NCI-H1436 (cell line): ENCODE results near the gene BHLHE23.

Experiments
- DNase-seq: peaks from one replicate; lab custom pipeline; 2025; lab: John Stamatoyannopoulos, UW

Gene BHLHE23

GRCh38 chr20:62960446-62961309, 46.1 kb downstream of the BHLHE23 start:
- DNase-seq: peak; percentile 52

DNA sequence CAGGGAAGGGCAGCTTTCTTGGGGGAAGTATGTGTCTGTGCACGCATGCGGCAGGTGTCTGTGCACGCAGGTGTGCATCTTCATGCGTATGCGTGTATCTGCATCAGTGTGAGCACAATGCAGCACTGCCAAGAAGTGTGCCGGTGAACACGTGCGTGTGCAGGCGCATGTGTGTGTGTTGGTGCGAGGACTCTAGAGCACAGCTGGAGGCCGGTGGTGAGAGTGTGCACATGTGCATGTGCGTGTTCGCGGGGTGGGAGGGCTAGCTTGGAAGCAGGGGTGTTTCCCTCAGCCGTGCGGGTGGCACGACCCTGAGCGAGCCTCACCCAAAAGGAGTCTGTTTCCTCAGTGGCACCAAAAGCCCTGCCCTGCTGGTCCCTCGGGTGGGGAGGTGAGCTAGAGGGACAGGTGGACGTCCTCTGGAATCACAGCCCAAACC, 46.7 kb downstream of the BHLHE23 start:
- DNase-seq: no peak

- DNase-seq: no peak
Measured at GRCh38 chr20:62959101-62959971, 47.4 kb downstream of the BHLHE23 start.

DNA sequence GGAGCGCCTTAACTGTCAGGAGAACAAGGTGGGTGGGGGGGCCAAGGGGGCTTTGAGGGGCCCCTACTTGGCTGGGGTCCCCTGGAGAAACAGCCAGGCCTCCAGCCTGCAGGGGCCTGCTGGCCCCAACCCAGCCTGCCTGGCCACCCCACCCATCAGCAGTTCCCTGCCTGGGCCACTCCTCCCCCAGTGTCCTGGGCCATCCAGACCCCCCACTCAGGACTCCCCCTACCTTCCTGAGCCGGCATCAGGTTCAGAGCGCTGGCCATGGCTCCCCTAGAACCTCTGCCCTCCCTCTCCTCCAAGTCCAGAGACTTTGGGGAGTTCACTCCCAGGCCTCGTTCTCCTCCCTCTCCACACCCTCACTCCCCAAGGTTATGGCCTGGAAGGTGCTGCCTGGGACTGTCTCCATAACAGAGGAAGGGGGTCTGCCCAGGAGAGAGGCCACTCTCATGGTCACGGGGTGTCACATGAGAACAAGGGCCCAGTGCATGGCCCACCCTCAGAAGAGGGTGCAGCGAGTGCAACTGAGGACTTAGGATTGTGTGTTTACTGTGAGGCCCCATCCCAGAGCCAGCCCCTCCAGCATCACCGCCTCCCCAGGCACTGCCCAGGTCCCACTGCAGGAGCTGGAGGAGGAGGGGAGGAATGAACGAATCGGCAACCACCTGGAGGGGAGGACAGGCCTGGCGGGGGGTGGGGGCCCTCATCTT, 48.2 kb downstream of the BHLHE23 start:
- no peak for DNase-seq

DNA sequence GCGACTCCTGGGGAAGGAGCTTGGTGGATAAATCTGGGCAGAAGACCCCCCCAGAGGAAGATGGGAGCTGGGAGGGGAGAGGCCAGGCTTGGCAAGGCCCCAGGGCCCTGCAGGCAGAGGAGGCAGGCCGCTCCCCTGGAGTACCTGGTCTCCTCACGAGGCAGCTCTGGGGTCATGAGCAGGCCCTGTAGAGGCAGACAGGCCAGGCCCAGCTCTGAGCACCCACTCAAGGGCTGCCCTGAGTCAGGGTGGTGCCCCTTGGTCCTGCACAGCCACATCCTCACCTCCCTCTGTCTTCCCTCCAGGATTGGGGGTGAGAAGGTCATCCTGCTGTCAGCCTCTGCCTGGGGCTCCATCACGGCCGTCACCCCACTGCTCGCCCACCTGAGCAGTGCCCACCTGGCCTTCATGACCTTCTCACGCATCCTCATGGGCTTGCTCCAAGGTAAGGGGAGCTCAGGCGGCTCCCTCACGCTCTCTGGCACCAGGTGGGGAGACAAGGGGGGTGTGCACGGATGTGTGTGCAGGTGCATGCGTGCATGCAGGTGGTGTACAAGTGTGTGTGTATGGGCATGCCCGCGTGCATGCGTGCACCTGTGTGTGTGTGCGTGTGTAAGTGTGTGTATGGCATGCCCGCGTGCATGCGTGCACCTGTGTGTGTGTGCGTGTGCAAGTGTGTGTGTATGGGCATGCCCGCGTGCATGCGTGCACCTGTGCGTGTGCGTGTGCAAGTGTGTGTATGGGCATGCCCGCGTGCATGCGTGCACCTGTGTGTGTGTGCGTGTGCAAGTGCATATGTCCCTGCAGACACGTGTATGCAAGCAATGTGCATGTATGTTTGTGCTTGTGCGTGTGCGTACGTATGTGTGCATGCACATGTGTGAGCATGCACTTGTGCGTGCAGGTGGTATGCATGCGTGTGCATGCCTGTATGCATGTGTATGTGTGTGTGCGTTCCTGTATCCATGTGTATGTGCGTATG, 49.3 kb downstream of the BHLHE23 start:
- DNase-seq: no peak

- DNase-seq: no peak
Measured at GRCh38 chr20:62956387-62957135, 50.2 kb downstream of the BHLHE23 start.
